GM12872 (cell line): ENCODE data around the gene PRPF6.

Source experiments
- CTCF ChIP-seq: IDR thresholded peaks from 3 replicates; pipeline ENCODE4 v1.5.1; 2011; ENCODE audit warnings: low read depth, mild to moderate bottlenecking, low read length, moderate library complexity; ENCODE audit not compliant: insufficient read depth

Gene PRPF6

GRCh38 chr20:63977739-63978276 lies 3.1 kb upstream of the PRPF6 start:
- TF ChIP-seq CTCF: no peak

- no peak for TF ChIP-seq CTCF
These were observed 2.4 kb upstream of the PRPF6 start for GRCh38 chr20:63978319-63979228.

DNA sequence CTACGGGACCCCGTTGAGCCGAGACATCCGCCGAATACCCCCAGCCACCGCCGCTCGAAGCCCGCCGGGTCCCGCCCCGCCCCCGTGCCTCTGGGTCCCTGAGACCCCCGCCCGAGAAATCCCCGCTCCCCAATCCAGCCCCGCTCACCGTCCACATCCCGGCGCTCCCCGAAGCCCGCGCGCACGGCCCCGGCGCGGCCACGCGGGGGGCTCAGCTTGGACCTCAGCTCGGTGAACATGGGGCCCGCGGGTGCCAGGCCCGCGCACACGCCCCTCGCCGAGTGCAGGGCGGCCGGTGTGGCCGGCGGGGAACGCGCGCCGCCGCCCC lies 1.7 kb upstream of the PRPF6 start:
- no peak for TF ChIP-seq CTCF

DNA sequence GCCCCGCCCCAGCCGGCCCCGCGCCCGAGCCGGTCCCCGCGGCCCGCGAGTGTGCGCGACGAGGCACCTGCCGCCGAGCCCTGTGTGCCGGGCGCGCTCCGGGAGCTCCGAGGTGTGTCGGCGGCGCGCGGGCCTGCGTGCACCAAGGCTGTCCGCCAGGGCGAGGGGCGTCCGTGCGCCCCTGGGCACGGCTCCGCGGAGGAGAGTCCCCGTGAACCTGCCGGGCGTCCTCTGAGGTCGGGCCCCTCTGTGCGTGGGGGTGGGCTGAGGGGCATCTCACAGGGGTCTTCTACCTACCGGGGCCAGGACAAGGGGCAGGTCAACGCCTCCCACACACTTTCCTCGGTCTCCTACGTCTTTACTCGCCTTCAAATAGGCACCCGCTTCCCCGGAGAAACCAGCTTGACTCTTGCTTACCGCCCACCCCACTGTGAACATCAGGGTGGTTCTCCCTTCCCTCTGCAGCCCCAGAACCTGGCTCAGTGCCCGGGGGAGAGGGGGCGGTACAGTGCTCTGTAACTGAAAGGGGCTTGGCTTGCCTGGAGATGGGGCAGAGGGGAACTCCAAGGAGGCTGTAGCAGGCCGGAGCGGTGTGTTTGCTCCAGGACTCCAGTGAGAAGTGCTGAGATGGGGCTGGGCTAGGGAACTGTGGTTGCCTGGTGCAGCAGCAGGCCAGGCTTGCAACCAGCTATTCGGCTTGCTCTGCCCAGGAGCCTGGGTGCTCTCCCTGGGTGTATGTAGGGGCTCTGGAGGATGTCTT lies 1.2 kb upstream of the PRPF6 start, which contains the start of gene SAMD10:
Gene SAMD10 (minus strand): TSS at position 86 of the 760 bp plus-strand sequence. CDS start 175 bp downstream, outside the sequence.
- peak; percentile 42; the same call in 2 of the 3 replicates for TF ChIP-seq CTCF

DNA sequence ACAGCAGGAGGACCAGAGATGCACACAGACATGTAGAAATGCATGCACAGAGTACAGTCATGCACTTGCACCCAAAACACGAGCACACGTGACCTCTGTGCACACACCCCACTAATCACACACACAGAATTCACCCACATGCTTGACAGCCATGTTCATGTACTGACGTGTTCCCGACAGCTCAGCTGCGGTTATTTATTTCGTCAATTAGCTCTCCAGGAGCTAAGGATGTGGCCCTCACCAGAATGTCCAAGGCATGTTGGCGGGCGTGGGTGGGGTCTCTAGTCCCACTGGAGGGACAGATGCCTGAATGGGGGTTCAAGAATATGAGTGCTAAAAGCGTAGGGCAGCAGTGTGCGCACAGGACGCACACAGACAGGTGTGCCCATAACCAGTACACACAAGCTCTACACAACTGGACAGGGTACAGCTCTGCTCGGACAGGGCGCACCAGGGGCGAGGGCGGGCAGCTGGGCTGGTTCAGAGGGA lies 571 bp upstream of the PRPF6 start:
- no peak for TF ChIP-seq CTCF

- TF ChIP-seq CTCF: no peak
These were observed 2.0 kb downstream of the PRPF6 start for GRCh38 chr20:63982937-63983336.

DNA sequence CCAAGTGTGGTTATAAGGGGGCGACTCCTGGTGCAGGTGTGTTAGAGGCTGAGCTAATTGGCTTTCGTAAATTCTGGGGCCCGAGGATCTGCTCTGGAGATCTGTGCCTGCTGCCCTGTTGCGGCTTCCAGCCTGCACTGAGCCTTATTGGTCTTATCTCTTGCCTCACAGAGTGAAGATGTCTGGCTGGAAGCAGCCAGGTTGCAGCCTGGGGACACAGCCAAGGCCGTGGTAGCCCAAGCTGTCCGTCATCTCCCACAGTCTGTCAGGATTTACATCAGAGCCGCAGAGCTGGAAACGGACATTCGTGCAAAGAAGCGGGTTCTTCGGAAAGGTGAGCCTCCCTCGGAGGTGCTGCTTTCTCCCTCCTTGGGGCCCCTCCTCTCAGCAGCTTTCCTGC lies 20.0 kb downstream of the PRPF6 start:
- no peak for TF ChIP-seq CTCF
